Mesothelial cell of epicardium (in vitro differentiated cells): ENCODE results near the gene IBA57. TPM values are rescaled to one million over a fixed set of nuclear protein-coding genes. Genes with fewer than 3 reads are reported as not detected.
"Not testable (repeated sequence)": the region's sequence is repeated elsewhere in the genome, so short reads cannot be mapped to it uniquely, and the experiment has no call there.

Experiments used
- DNase-seq, 2 experiments: peaks; one replicate each; pipeline ENCODE4 v3.0.0; 2021; ENCODE audit warnings: low spot score in 2 of 2; ENCODE audit not compliant: unreplicated experiment in 2 of 2
- H3K27ac Mint-ChIP-seq: 2 replicates; pipeline ENCODE4 v1.8.0; 2021; ENCODE audit warnings: mixed read lengths
- H3K27me3 Mint-ChIP-seq: 2 replicates; pipeline ENCODE4 v1.8.0; 2021; ENCODE audit warnings: low read depth, mixed read lengths
- H3K36me3 Mint-ChIP-seq: 2 replicates; pipeline ENCODE4 v1.8.0; 2021; ENCODE audit warnings: mixed read lengths
- H3K4me1 Mint-ChIP-seq: 2 replicates; pipeline ENCODE4 v1.8.0; 2021; ENCODE audit warnings: mixed read lengths
- H3K4me3 Mint-ChIP-seq: 2 replicates; pipeline ENCODE4 v1.8.0; 2021; ENCODE audit warnings: mild to moderate bottlenecking, moderate library complexity, mixed read lengths
- H3K9me3 Mint-ChIP-seq: 2 replicates; pipeline ENCODE4 v1.8.0; 2021; ENCODE audit warnings: mixed read lengths
- CTCF ChIP-seq: fragments of 200-600 bp; sonication (generic); IDR thresholded peaks from one replicate; pipeline ENCODE4 v1.5.0; 2021; ENCODE audit warnings: antibody characterized with exemption; ENCODE audit not compliant: unreplicated experiment
- total RNA-seq: library from RNA; stranded (reverse); gene quantifications from 3 replicates; pipeline ENCODE4 v1.2.1, GENCODE V29; 2021

Gene IBA57
- total RNA-seq, 1 donor from 2014 or later: 11.8 TPM

GRCh38 chr1:228184152-228184551, 18.5 kb downstream of the IBA57 start:
- H3K36me3 Mint-ChIP-seq: peaks cover 4% of the 10 kb centered on the region
- DNase-seq: no peak
- TF ChIP-seq CTCF: no peak
- H3K9me3 Mint-ChIP-seq: peaks cover 11% of the 10 kb centered on the region
- no peak overlapping the region for H3K4me3 Mint-ChIP-seq
- no peaks in the 10 kb centered on the region for H3K4me1 Mint-ChIP-seq
- H3K27ac Mint-ChIP-seq: no peak overlapping the region
- H3K27me3 Mint-ChIP-seq: no peaks in the 10 kb centered on the region

- H3K36me3 Mint-ChIP-seq: peaks cover 4% of the 10 kb centered on the region
- no peak for DNase-seq
These were observed 20.0 kb downstream of the IBA57 start for GRCh38 chr1:228185641-228185965.

GRCh38 chr1:228188249-228188648, 22.6 kb downstream of the IBA57 start:
- not testable (repeated sequence) for H3K4me1 Mint-ChIP-seq, H3K4me3 Mint-ChIP-seq, DNase-seq, H3K27me3 Mint-ChIP-seq, H3K27ac Mint-ChIP-seq, H3K36me3 Mint-ChIP-seq
- H3K9me3 Mint-ChIP-seq: peaks cover 11% of the 10 kb centered on the region

More at GRCh38 chr1:228185641-228185965, 20.0 kb downstream of the IBA57 start:
- H3K27ac Mint-ChIP-seq: no peak overlapping the region
- no peak overlapping the region for H3K4me3 Mint-ChIP-seq
- TF ChIP-seq CTCF: no peak
- peaks cover 11% of the 10 kb centered on the region for H3K9me3 Mint-ChIP-seq
- H3K27me3 Mint-ChIP-seq: no peaks in the 10 kb centered on the region
- H3K4me1 Mint-ChIP-seq: no peaks in the 10 kb centered on the region

- Mint-ChIP-seq H3K4me1 (no peaks in the 10 kb centered on the region), H3K4me3 (no peak overlapping the region), H3K27ac (no peak overlapping the region), H3K36me3 (peaks cover 4% of the 10 kb centered on the region), H3K27me3 (no peaks in the 10 kb centered on the region), H3K9me3 (peaks cover 11% of the 10 kb centered on the region)
- DNase-seq: no peak
- TF ChIP-seq CTCF: no peak
These were observed 24.6 kb downstream of the IBA57 start for GRCh38 chr1:228190182-228190581.

GRCh38 chr1:228190778-228191177, 25.2 kb downstream of the IBA57 start:
- H3K4me1 Mint-ChIP-seq: no peaks in the 10 kb centered on the region
- H3K36me3 Mint-ChIP-seq: peaks cover 4% of the 10 kb centered on the region
- TF ChIP-seq CTCF: no peak
- no peak overlapping the region for H3K4me3 Mint-ChIP-seq
- no peak overlapping the region for H3K27ac Mint-ChIP-seq
- H3K27me3 Mint-ChIP-seq: no peaks in the 10 kb centered on the region
- DNase-seq: no peak
- peaks cover 11% of the 10 kb centered on the region for H3K9me3 Mint-ChIP-seq

GRCh38 chr1:228194436-228194835, 28.8 kb downstream of the IBA57 start:
- DNase-seq: no peak
- TF ChIP-seq CTCF: no peak
- H3K27me3 Mint-ChIP-seq: no peaks in the 10 kb centered on the region
- H3K4me1 Mint-ChIP-seq: no peaks in the 10 kb centered on the region
- no peak overlapping the region for H3K4me3 Mint-ChIP-seq
- H3K9me3 Mint-ChIP-seq: peaks cover 14% of the 10 kb centered on the region
- H3K36me3 Mint-ChIP-seq: peaks cover 13% of the 10 kb centered on the region
- no peak overlapping the region for H3K27ac Mint-ChIP-seq
